Ishikawa (cell line): ENCODE data around the gene KLHL7.

Experiments
- CEBPB ChIP-seq: IDR thresholded peaks from 2 replicates; pipeline ENCODE4 v1.6.1; 2012
- CREB1 ChIP-seq: IDR thresholded peaks from 2 replicates; pipeline ENCODE4 v1.6.1; 2012; ENCODE audit warnings: low read depth
- EP300 ChIP-seq: IDR thresholded peaks from 2 replicates; pipeline ENCODE4 v1.6.1; 2012; ENCODE audit warnings: borderline replicate concordance
- FOXM1 ChIP-seq: IDR thresholded peaks from 2 replicates; pipeline ENCODE4 v1.6.1; 2012; ENCODE audit warnings: low read depth, borderline replicate concordance
- RAD21 ChIP-seq: IDR thresholded peaks from 2 replicates; pipeline ENCODE4 v1.6.1; 2012; ENCODE audit warnings: low read depth
- TAF1 ChIP-seq: IDR thresholded peaks from 2 replicates; pipeline ENCODE4 v1.6.1; 2012; ENCODE audit warnings: low read depth, mild to moderate bottlenecking
- TEAD4 ChIP-seq: IDR thresholded peaks from 2 replicates; pipeline ENCODE4 v1.6.1; 2012
- YY1 ChIP-seq: IDR thresholded peaks from 2 replicates; pipeline ENCODE4 v1.6.1; 2012; ENCODE audit warnings: low read depth
- ZBTB7A ChIP-seq: IDR thresholded peaks from 2 replicates; pipeline ENCODE4 v1.6.1; 2012; ENCODE audit warnings: low read depth
- TF ChIP-seq, protein P1 (sequence below): IDR thresholded peaks from 2 replicates; pipeline ENCODE4 v1.6.1; 2012; ENCODE audit warnings: low read depth, mild to moderate bottlenecking
- TF ChIP-seq, protein P2 (sequence below): IDR thresholded peaks from 2 replicates; pipeline ENCODE4 v1.6.1; 2012

DNA sequence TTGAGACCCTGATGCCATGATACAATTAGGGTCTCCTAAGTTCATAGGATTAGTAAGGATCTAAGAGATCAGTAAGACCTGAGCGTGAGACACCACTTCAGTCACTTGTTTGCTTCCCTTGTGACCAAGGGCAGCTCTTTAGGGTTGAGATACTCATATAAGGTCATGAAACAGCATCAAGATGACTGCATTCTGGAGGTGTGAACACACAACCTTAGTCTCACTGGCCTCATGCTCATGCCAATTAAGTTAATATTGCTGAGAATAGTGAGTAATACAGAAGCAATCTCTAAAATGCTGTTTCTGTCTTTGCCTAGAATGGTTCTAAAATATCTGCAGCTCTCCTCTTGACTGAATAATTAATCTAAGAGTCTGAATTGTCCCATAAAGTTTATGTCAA is 39.6 kb upstream of the KLHL7 start:
- TF ChIP-seq RAD21 (no peak), TAF1 (no peak), TEAD4 (no peak), ZBTB7A (no peak), CEBPB (no peak), YY1 (no peak), EP300 (no peak), FOXM1 (no peak), CREB1 (no peak)
- TF ChIP-seq, protein P1, sequence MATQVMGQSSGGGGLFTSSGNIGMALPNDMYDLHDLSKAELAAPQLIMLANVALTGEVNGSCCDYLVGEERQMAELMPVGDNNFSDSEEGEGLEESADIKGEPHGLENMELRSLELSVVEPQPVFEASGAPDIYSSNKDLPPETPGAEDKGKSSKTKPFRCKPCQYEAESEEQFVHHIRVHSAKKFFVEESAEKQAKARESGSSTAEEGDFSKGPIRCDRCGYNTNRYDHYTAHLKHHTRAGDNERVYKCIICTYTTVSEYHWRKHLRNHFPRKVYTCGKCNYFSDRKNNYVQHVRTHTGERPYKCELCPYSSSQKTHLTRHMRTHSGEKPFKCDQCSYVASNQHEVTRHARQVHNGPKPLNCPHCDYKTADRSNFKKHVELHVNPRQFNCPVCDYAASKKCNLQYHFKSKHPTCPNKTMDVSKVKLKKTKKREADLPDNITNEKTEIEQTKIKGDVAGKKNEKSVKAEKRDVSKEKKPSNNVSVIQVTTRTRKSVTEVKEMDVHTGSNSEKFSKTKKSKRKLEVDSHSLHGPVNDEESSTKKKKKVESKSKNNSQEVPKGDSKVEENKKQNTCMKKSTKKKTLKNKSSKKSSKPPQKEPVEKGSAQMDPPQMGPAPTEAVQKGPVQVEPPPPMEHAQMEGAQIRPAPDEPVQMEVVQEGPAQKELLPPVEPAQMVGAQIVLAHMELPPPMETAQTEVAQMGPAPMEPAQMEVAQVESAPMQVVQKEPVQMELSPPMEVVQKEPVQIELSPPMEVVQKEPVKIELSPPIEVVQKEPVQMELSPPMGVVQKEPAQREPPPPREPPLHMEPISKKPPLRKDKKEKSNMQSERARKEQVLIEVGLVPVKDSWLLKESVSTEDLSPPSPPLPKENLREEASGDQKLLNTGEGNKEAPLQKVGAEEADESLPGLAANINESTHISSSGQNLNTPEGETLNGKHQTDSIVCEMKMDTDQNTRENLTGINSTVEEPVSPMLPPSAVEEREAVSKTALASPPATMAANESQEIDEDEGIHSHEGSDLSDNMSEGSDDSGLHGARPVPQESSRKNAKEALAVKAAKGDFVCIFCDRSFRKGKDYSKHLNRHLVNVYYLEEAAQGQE = no peak
- TF ChIP-seq, protein P2, sequence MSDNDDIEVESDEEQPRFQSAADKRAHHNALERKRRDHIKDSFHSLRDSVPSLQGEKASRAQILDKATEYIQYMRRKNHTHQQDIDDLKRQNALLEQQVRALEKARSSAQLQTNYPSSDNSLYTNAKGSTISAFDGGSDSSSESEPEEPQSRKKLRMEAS = no peak
